ENCODE measurements around the gene STK35.
"Not testable (repeated sequence)": the region's sequence is repeated elsewhere in the genome, so short reads cannot be mapped to it uniquely, and the experiment has no call there.

Gene STK35

GRCh38 chr20:2156666-2157624 is 55.3 kb downstream of the STK35 start:
- no peak for DNase-seq (ENCODE audit: low spot score)

DNA sequence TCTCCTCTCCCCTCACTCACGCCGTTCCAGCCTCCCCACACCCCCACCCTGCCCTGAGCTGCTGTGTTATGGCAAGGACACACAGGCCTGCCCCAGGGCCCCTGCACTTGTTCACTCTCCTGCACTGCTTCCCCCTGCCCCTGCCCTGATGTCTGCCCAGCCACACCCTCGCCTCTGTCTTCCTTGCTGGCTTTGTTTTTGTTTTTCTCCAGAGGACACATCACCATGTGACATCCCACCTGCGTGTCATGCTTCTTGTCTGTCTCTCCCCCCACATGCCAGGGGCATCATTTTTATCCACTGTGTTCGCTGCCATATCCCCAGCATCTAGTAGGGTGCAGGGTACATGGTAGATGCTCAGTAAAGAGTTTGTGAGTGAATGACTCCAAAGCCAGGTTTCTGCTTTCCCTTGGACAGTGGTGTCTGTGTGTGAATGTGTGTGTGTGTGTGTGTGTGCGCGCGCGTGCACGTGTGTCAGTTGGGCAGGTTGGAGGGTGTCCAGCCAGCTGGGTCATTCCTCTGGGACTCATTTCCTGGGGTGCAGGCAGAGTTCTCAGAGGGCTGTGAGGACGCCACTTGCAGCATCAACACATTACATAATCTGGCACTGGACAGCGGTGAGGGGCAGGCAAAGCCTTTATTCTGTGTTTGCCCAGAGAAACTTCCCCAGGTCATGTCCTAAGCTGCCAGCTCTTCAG is 60.6 kb downstream of the STK35 start:
- DNase-seq (ENCODE audit: low spot score): no peak

DNA sequence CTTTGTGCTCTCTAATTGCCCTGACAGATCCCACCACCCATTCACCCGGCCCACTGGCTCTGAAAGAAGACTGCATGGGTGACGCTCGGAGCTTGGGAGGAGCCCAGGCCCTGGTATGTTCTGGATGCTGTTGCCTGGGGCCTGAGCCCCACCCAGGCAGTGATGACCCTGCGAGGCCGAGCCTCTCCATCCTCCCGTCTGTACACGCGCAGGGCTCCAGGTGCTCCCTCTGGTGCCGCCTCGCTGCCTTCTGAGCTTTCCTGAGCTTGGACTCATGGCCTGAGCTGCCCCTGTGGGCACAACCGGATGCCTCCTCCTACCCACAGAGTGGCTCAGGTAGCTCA is 61.2 kb downstream of the STK35 start:
- DNase-seq (ENCODE audit: low spot score): no peak

DNA sequence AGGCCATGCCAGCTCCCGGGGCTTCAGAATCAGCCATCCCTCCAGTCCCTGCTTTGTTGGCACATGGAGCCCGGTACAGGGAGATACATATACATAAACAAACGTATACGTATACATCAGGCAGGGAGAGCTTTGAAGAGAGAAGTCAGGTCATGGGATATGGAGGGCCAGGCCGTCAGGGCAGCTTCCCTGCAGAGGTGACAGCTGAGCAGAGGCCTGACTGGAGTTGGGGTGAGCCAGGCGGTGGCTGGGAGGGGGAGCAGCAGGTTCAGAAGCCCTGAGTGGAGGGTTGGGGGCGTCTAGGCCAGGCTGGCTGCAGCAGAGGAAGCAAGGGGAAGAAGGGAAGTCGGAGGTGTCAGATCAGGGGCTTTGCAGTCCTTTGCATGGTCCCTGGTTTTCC is 61.7 kb downstream of the STK35 start:
- no peak for DNase-seq (ENCODE audit: low spot score)

DNA sequence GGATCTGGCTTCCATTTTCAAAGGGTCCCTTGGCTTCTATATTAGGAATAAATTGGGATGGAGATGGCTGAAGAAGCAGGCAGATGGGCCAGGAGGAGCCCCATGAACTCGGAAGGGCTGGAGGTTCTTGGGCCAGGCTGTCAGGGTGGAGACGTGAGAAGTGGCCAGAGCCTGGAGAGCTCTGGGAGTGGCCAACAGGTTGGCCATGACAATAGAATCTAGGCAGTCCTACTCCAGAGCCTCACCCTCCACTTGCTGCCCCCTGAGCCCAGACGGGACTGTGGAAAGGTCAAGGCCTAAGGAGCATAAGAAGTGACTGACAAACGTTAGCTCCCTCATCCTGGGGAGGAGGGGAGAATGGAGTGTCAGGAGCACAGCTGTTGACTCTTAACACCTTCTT is 62.1 kb downstream of the STK35 start:
- DNase-seq (ENCODE audit: low spot score): no peak

DNA sequence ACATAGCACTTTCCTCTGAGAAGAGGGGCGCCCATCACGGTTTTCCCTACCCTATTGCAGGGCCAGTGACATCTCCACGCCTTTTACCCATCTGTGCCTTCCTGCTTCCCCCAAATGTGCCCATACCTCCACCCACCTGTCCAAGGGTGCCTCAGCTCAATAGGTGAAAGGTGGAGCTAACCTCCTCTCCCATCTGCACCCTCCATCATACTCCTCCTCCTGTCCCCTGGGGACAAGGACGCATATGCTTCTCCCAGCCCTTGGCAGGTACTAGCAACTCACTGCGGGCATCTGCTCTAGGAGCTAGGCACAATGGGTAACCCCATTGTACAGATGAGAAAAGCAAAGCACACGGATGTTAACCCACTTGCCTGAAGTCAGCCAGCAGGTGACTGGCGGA is 62.8 kb downstream of the STK35 start:
- DNase-seq (ENCODE audit: low spot score): no peak

DNA sequence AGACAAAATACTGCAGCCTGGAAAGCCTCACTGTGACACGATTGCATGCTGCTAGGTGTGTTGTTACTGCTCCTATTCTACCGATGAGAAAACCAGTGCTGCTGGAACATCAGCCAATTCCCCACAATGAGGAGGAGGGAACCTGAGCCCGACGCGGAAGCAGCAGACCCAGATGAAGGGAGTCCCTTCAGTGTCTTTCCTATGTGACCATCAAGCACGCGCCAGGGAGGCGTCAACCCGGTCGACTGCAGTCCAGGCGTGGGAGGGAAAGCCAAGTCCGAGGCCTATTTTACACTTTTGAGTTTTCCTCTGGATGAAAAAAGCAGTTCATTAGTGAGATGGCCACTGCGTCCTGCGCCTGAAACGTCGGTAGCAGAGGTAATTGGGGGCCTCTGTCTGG is 63.3 kb downstream of the STK35 start:
- DNase-seq (ENCODE audit: low spot score): no peak

DNA sequence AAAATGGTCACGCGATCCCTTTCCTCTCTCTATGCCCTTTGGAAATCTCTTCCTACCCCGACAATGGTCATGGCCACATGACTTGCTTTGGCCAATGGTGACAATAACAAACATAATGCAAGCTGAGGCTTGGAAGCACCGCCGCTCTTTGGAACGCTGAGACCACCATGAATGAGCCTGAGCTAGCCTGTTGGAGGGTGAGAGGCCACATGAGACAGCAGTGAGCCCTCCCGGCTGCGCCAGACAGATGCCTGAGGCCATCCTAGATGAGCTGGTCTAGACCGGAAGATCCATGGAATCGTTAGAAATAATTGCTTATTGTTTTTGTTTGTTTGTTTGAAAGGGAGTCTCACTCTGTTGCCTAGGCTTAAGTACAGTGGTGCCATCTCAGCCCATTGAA is 64.2 kb downstream of the STK35 start:
- DNase-seq (ENCODE audit: low spot score): no peak

GRCh38 chr20:2167112-2167511 is 65.5 kb downstream of the STK35 start:
- no peak for DNase-seq (ENCODE audit: low spot score)

DNA sequence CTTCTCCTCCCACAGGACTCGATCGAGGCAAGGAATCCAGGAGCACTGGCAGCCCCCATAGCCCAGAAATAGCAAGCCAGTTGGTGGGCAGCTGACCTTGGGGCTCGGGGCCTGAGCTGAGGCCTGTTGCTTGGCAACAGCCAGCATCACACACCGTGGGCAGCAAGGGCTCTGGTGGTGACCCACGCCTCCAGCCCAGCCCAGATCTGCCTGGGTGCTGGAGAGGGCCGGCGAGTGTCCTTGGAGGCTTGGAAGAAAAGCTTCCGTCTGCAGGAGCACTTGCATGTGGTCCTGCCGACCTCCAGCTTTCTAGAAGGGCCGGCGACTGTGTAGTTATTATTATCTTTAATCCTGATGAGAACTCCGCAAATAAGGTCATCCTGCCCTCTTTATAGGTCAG is 67.3 kb downstream of the STK35 start:
- DNase-seq (ENCODE audit: low spot score): no peak

DNA sequence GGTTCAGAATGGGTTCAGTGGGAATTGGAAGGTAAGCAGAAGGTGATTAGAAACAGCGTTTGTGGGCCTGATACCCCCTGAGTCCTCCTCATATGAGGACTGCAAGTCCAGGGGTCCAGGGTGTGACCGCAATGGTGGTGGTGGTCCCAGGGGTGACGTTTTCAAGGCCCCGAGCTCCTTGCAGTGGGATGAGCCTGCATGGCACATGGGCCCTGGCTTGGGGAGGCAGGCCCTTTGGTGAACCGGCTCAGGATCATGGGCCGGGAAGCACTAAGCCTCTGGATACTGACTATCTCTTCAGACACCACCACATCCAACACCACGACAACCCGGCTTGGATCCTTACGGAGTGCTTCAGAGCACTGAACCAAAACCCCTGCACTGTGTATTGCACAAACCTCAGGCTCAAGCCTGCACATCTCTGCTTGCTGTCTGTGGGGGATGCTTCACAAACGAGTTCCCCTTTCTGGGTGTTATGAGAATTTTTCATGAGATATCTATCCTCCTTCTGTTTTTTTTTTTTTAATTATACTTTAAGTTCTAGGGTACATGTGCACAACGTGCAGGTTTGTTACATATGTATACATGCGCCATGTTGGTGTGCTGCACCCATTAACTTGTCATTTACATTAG is 67.9 kb downstream of the STK35 start:
- no peak for DNase-seq (ENCODE audit: low spot score)

DNA sequence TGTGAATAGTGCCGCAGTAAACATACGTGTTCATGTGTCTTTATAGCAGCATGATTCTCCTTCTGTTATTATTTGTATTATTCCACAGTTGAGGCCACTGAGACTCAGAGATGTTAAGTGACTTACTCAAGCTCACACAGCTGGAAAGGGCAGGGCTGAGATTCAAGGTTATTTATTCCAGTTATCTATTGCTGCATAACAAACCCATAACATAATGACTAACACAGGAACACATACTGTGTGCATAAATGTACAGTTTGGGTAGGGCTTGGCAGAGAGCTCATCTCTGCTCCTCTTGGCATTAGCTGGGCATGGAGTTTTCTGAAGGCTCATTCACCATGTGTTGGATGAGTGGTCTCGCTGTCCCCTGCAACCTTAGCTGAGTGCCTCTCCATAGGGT is 68.8 kb downstream of the STK35 start:
- DNase-seq (ENCODE audit: low spot score): no peak

GRCh38 chr20:2171266-2171790 is 69.7 kb downstream of the STK35 start:
- DNase-seq (ENCODE audit: low spot score): no peak

DNA sequence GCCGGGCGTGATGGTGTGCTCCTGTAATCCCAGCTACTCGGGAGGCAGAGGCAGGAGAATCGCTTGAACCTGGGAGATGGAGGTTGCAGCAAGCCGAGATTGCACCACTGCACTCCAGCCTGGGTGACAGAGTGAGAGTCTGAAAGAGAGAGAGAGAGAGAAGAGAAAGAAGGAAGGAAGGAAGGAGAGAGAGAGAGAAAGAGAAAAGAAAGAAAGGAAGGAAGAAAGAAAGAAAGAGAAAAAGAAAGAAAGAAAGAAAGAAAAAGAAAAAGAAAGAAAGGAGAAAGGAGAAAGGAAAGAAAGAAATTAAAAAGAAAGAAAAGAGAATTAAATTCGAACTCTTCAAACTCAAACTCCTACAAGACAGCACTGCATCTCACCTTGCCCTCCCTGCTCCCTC is 70.2 kb downstream of the STK35 start:
- not testable (repeated sequence) for DNase-seq (ENCODE audit: low spot score)

DNA sequence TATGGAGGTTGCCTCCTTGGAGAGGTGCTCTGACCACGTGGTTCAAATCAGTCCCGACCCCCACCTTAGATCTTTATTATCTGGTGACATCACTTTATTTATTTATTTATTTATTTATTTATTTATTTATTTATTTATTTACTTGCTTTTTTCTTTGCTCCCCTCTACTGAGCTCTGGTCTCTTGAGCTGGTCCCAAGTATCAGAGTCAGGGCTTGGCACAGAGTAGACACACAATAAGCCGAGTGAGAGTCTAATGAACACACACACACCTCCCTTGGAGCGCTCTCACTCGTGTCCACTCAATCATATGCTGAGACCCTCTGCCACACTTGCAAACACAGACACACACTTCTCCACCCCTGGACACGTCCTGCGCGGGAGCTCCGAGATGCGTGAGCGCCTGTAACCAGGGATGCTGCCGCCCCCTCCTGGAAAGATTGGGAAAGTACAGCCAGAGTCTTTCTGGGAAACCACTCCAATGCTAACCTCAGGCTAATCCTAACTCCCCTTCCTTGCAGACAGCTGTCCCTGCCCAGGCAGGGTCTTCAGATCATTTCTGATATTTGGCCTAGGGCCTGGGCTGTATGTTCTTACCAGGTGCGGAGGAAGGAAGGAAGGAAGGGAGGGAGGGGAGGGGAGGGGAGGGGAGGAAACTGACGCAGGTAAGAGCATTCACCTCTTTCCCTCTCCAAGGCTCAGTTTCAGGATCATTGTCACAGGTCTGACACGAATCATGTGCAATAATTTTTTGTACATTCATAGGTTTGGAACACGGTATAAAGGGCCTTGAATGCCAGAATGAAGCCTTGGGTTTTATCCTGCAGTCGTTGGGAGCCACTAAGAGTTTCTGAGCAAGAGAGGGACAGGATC is 70.9 kb downstream of the STK35 start:
- DNase-seq (ENCODE audit: low spot score): peak; percentile 81

GRCh38 chr20:2173186-2173585 is 71.6 kb downstream of the STK35 start:
- DNase-seq (ENCODE audit: low spot score): no peak

DNA sequence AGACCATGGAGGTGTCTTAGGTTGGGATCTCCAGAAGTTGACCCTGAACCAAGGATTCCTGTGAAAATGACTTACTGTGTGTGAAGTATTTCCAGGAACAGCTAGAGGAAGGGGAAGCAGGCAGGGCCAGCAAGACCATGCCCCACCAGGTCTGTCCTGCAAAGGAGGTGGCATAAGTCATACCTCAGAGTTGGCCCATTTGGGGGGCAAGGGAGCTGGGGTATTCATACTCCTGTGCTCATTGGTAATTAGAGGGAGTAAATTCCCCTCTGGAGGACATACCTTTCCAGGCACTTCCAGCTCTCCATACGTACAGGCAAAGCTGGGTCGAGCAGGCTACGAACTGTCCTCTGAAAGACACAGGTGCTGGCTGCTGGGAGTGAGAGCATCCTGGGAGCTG is 72.4 kb downstream of the STK35 start:
- no peak for DNase-seq (ENCODE audit: low spot score)

DNA sequence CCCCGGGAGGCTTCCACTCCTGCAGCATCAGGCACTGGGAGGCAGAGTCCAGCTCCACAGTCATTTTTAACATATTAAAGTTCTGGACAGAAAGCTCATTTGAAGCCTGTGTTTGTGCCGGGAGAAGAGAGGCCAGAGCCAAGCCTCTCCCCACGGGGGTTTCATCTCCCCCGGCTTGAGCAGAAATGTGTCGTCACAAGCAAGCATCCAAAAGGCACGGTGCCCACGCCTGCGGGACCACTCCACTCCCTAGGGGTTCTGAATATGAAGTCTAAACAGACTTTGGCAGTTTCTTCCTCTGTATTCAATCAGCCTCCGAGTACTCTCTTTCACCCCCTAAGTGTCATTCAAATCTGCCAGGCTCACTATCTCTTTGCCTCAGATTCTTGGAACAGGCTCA is 75.3 kb downstream of the STK35 start:
- DNase-seq (ENCODE audit: low spot score): no peak

DNA sequence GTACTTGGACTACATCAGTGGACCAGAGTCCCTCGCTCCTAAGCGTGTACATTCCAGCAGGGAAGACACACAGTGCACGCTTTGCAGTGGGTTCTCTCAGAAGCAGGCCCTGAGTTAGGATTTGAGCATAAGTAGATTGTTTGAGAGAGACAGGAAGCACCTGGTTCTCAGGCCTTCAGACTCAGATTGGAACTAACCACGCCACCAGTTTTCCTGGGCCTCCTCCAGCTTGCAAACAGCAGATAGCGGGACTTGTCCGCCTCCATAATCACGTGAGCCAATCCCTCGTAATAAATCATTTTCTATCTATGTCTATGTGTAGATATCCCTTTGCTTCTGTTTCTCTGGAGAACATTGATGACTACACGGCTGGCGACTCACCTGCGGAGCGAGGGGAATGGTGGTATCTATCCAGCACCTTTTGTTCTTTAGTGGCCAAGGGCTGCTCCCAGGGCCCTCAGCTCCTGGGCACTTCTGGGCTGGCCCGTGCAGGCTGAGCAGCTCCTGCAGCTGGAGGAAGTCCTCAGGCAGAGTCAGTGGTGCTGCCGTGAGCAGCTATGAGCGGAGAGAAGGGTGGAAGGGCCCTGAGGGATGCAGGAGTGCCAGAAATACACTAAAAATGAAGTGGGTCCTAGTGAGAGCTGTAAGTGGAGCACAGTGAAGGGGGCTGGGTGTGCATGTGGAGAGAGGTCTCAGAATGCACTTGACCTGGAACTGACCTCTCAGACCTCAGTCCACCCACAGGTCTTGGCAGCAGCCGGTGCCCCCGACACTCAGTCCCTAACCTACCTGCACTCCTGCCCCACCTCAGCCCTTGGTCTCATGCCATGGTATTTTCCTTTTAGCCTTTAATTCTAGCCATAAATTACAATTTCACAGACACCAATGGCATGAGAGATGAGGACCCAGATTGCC is 76.9 kb downstream of the STK35 start:
- DNase-seq (ENCODE audit: low spot score): peak; percentile 25

GRCh38 chr20:2179233-2179580 is 77.6 kb downstream of the STK35 start:
- DNase-seq (ENCODE audit: low spot score): no peak

DNA sequence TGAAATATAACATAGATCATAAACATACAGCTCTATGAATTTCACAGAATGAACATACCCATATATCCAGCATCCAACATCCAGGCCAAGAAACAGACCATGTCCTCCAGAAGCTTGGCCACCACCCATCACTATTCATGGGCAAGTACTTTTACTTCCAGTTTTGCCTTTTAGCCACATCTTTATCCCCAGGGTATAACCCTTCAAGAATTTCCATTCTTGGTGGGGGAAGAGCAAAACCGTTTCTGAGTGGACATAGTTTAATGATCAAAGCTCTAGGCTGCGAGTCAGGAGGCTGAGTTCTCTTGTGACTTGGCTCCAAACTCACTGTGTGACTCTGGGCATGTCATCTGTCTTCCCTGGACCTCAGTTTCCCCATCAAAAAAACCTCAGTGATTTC is 78.3 kb downstream of the STK35 start:
- no peak for DNase-seq (ENCODE audit: low spot score)

Data from Ammon's horn (tissue), 1 donor.